ENCODE data around the gene HNRNPUL1.
A peak's percentile ranks its signal among the peaks of the same experiment; 100 is the strongest.

HNRNPUL1 gene

GRCh38 chr19:41309180-41310032, 45.2 kb downstream of the HNRNPUL1 start:
- no peak for DNase-seq (ENCODE audit: extremely low spot score)
- ChIA-PET CTCF (interaction anchor here (0.6 to 1.4 kb wide), 9 partner anchors 11 to 139 kb away, joined by 3 to 5 read pairs (median 4); no protein-coding TSS in a partner anchor), POLR2A (interaction anchor here (1.0 to 2.1 kb wide), 4 partner anchors 43 to 130 kb away, joined by 3 to 6 read pairs (median 4); partner anchors contain the start of gene DMAC2)
- no peak for TF ChIP-seq SP1 (IDR thresholded peaks at IDR 0.05)

GRCh38 chr19:41310033-41310831, 46.1 kb downstream of the HNRNPUL1 start, which contains the start of gene CCDC97:
Gene CCDC97, plus strand, starts transcription at chr19:41310172. Its CDS starts 139 bp downstream, at chr19:41310311.
- POLR2A ChIA-PET, result interaction anchor here (1.0 to 2.1 kb wide), 4 partner anchors 42 to 129 kb away, joined by 3 to 5 read pairs (median 4); partner anchors contain the start of genes DMAC2 and HNRNPUL1
- CTCF ChIA-PET, result no interaction called here
- TF ChIP-seq CTBP1 (IDR thresholded peaks at IDR 0.05; ENCODE audit: borderline replicate concordance), result peak; percentile 72; the same call in 1 of the 2 replicates
- no peak for TF ChIP-seq SUZ12 (IDR thresholded peaks at IDR 0.05)
- no peak for TF ChIP-seq SP1 (IDR thresholded peaks at IDR 0.05)
- TF ChIP-seq L3MBTL2 (conservative IDR thresholded peaks at IDR 0.05), result peak; percentile 34
- no peak for TF ChIP-seq LEF1 (IDR thresholded peaks at IDR 0.05; ENCODE audit: borderline replicate concordance)
- TF ChIP-seq TARDBP (IDR thresholded peaks at IDR 0.05), result peak; percentile 88
- peak; percentile 8; the same call in 1 of the 2 replicates for TF ChIP-seq FOXM1 (IDR thresholded peaks at IDR 0.05; ENCODE audit: borderline replicate concordance)
- TF ChIP-seq ARNT (IDR thresholded peaks at IDR 0.05), result no peak
- TF ChIP-seq NFRKB (IDR thresholded peaks at IDR 0.05), result no peak
- TF ChIP-seq PKNOX1 (IDR thresholded peaks at IDR 0.05), result peak; percentile 74
- TF ChIP-seq BHLHE40 (IDR thresholded peaks at IDR 0.05; ENCODE audit: borderline replicate concordance), result no peak
- TF ChIP-seq FOXK2 (IDR thresholded peaks at IDR 0.05), result no peak
- TF ChIP-seq ELF4 (IDR thresholded peaks at IDR 0.05), result peak; percentile 50; the same call in 1 of the 2 replicates
- peak; percentile 91 for DNase-seq (ENCODE audit: extremely low spot score)

GRCh38 chr19:41311072-41311471, 46.9 kb downstream of the HNRNPUL1 start:
- DNase-seq (ENCODE audit: extremely low spot score), result no peak
- POLR2A ChIA-PET, result interaction anchor here (0.6 to 2.1 kb wide), 4 partner anchors 41 to 53 kb away, joined by 3 to 5 read pairs (median 4); partner anchors contain the start of genes B9D2 and HNRNPUL1
- CTCF ChIA-PET, result no interaction called here
- TF ChIP-seq PKNOX1 (IDR thresholded peaks at IDR 0.05) (no peak), ARNT (IDR thresholded peaks at IDR 0.05) (no peak), CTBP1 (IDR thresholded peaks at IDR 0.05; ENCODE audit: borderline replicate concordance) (no peak), FOXM1 (IDR thresholded peaks at IDR 0.05; ENCODE audit: borderline replicate concordance) (no peak), ZNF384 (IDR thresholded peaks at IDR 0.05) (no peak), SUZ12 (IDR thresholded peaks at IDR 0.05) (no peak), LEF1 (IDR thresholded peaks at IDR 0.05; ENCODE audit: borderline replicate concordance) (no peak), FOXA1 (IDR thresholded peaks at IDR 0.05) (no peak)

- no peak for DNase-seq (ENCODE audit: extremely low spot score)
- ChIA-PET CTCF (no interaction called here), POLR2A (interaction anchor here (0.6 to 2.1 kb wide), 3 partner anchors 41 to 52 kb away, joined by 3 to 5 read pairs (median 5); partner anchors contain the start of genes B9D2 and HNRNPUL1)
- TF ChIP-seq ZNF384 (IDR thresholded peaks at IDR 0.05) (no peak), ELF4 (IDR thresholded peaks at IDR 0.05) (no peak), LEF1 (IDR thresholded peaks at IDR 0.05; ENCODE audit: borderline replicate concordance) (no peak), NFRKB (IDR thresholded peaks at IDR 0.05) (no peak), PKNOX1 (IDR thresholded peaks at IDR 0.05) (no peak), FOXM1 (IDR thresholded peaks at IDR 0.05; ENCODE audit: borderline replicate concordance) (no peak), BHLHE40 (IDR thresholded peaks at IDR 0.05; ENCODE audit: borderline replicate concordance) (no peak), FOXA1 (IDR thresholded peaks at IDR 0.05) (no peak), HDGF (IDR thresholded peaks at IDR 0.05; ENCODE audit: borderline replicate concordance) (no peak)
Measured at GRCh38 chr19:41311613-41312012, 47.4 kb downstream of the HNRNPUL1 start.

- DNase-seq (ENCODE audit: extremely low spot score), result no peak
- POLR2A ChIA-PET, result no interaction called here
- CTCF ChIA-PET, result no interaction called here
- TF ChIP-seq PKNOX1 (IDR thresholded peaks at IDR 0.05), result no peak
- TF ChIP-seq TARDBP (IDR thresholded peaks at IDR 0.05), result no peak
- no peak for TF ChIP-seq CTBP1 (IDR thresholded peaks at IDR 0.05; ENCODE audit: borderline replicate concordance)
Measured at GRCh38 chr19:41316306-41316920, 52.2 kb downstream of the HNRNPUL1 start.

Measured in HEK293T (cell line).